Ishikawa (cell line): ENCODE measurements around the gene NELL1.

Experiments used
- CEBPB ChIP-seq: IDR thresholded peaks from 2 replicates; pipeline ENCODE4 v1.6.1; 2012
- CREB1 ChIP-seq: IDR thresholded peaks from 2 replicates; pipeline ENCODE4 v1.6.1; 2012; ENCODE audit warnings: low read depth
- EGR1 ChIP-seq: IDR thresholded peaks from 2 replicates; pipeline ENCODE4 v1.6.1; 2012
- EP300 ChIP-seq: IDR thresholded peaks from 2 replicates; pipeline ENCODE4 v1.6.1; 2012; ENCODE audit warnings: borderline replicate concordance
- FOXM1 ChIP-seq: IDR thresholded peaks from 2 replicates; pipeline ENCODE4 v1.6.1; 2012; ENCODE audit warnings: low read depth, borderline replicate concordance
- MAX ChIP-seq: IDR thresholded peaks from 2 replicates; pipeline ENCODE4 v1.6.1; 2012
- NFIC ChIP-seq: IDR thresholded peaks from 2 replicates; pipeline ENCODE4 v1.6.1; 2012
- RAD21 ChIP-seq: IDR thresholded peaks from 2 replicates; pipeline ENCODE4 v1.6.1; 2012; ENCODE audit warnings: low read depth
- REST ChIP-seq: IDR thresholded peaks from 2 replicates; pipeline ENCODE4 v1.6.1; 2012; ENCODE audit warnings: low read depth, mild to moderate bottlenecking
- TAF1 ChIP-seq: IDR thresholded peaks from 2 replicates; pipeline ENCODE4 v1.6.1; 2012; ENCODE audit warnings: low read depth, mild to moderate bottlenecking
- TCF12 ChIP-seq: IDR thresholded peaks from 2 replicates; pipeline ENCODE4 v1.6.1; 2012; ENCODE audit warnings: low read depth
- TEAD4 ChIP-seq: IDR thresholded peaks from 2 replicates; pipeline ENCODE4 v1.6.1; 2012
- USF1 ChIP-seq: IDR thresholded peaks from 2 replicates; pipeline ENCODE4 v1.6.1; 2012
- YY1 ChIP-seq: IDR thresholded peaks from 2 replicates; pipeline ENCODE4 v1.6.1; 2012; ENCODE audit warnings: low read depth
- ZBTB7A ChIP-seq: IDR thresholded peaks from 2 replicates; pipeline ENCODE4 v1.6.1; 2012; ENCODE audit warnings: low read depth

The NELL1 gene

GRCh38 chr11:21056644-21057043 is 387.3 kb downstream of the NELL1 start:
- TF ChIP-seq TAF1 (no peak), REST (no peak), YY1 (no peak), CEBPB (no peak), EGR1 (no peak), RAD21 (no peak), TCF12 (no peak), NFIC (no peak)

DNA sequence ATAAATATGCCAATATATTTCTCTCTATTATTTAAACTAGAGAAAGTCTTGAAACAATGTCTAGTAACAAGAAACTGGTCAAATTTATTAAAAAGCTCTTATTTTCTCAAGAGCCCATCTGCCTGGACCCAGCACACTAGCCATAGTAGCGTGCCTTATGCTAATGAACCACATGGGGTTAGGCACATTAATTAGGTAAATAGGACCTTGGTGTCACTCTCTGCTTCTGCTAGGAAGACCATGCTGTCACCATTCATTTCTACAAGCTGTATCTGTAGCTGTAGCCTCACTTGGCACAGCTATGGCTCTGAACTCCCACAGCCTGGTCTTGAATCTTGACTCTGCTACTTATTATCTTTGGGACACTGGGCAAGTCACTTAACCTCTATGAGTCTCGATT is 390.5 kb downstream of the NELL1 start:
- TF ChIP-seq MAX (no peak), NFIC (no peak), ZBTB7A (no peak), EP300 (no peak), CREB1 (no peak), RAD21 (no peak), CEBPB (no peak), TEAD4 (no peak), TAF1 (no peak), TCF12 (no peak), YY1 (no peak), USF1 (no peak), EGR1 (no peak), REST (no peak), FOXM1 (no peak)

- TF ChIP-seq EP300 (no peak), ZBTB7A (no peak), USF1 (no peak), TEAD4 (no peak), TAF1 (no peak), RAD21 (no peak), MAX (no peak), TCF12 (no peak), NFIC (no peak), REST (no peak), CREB1 (no peak), YY1 (no peak)
Measured at GRCh38 chr11:21066030-21066429, 396.6 kb downstream of the NELL1 start.

DNA sequence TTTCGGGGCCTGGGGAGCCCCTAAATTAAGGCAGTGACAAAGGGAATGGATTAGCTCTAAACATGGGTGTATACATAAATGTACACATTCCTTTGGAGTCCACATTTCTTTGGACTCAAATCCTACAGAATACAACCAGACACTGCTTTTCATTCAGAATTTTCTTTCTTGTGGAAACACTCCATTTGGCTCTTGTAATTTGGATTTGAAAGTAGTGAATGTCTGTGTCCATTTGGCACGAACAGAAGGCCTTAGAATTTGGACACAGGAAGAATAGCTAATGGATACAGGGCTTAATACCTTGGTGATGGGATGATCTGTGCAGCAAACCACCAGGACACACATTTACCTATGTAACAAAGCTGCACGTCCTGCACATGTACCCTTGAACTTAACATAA is 399.5 kb downstream of the NELL1 start:
- TF ChIP-seq ZBTB7A: no peak
- TF ChIP-seq TAF1: no peak
- TF ChIP-seq CEBPB: no peak

DNA sequence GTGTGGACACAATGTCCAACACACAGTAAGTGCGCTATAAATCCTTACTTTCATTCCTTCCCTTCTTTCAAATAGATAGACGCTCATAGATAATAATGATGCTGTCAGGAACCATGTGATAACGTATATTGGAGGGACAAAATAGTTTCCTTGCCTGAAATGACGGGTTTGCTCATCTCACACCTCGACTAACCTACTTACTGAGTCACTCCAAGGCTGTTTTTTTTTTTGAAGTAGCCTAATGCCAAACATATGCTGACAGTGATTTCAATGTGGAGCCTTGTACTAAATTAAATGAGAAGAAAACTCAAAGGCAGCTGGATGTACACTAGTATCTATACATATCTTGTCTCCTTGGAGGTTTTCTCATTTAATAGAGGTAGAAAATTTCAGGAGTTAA is 400.5 kb downstream of the NELL1 start:
- TF ChIP-seq EP300 (no peak), YY1 (no peak), CREB1 (no peak), TEAD4 (no peak), NFIC (no peak), MAX (no peak), FOXM1 (no peak), REST (no peak), TCF12 (no peak), EGR1 (no peak), TAF1 (no peak), RAD21 (no peak), ZBTB7A (no peak), USF1 (no peak), CEBPB (no peak)
